Measurements from ENCODE around the gene CDH4. TPM values are rescaled to one million over a fixed set of nuclear protein-coding genes. Genes with fewer than 3 reads are reported as not detected.

CDH4 gene
- total and polyA plus RNA-seq, 2 donors (not counting 3 experiments of a cell fraction or from before 2014, with no cell fraction given) = 0.17 to 0.51 TPM

- TF ChIP-seq POLR2A (IDR thresholded peaks at IDR 0.05; ENCODE audit: low read depth, low read length) = no peak
- no peak for TF ChIP-seq FOS (IDR thresholded peaks at IDR 0.05; ENCODE audit: borderline replicate concordance, insufficient read depth, low read length)
- no peak for TF ChIP-seq MYC (IDR thresholded peaks at IDR 0.05; ENCODE audit: low read depth, low read length)
- no peak for TF ChIP-seq GATA2 (IDR thresholded peaks at IDR 0.05; ENCODE audit: insufficient read depth, insufficient read length, low read depth, low read length)
- TF ChIP-seq POLR2AphosphoS5 (IDR thresholded peaks at IDR 0.05; ENCODE audit: insufficient read depth, low read depth, low read length) = no peak
- no peak for TF ChIP-seq JUN (IDR thresholded peaks at IDR 0.05; ENCODE audit: borderline replicate concordance, insufficient read depth, insufficient read length, low read depth)
- TF ChIP-seq, protein P1, sequence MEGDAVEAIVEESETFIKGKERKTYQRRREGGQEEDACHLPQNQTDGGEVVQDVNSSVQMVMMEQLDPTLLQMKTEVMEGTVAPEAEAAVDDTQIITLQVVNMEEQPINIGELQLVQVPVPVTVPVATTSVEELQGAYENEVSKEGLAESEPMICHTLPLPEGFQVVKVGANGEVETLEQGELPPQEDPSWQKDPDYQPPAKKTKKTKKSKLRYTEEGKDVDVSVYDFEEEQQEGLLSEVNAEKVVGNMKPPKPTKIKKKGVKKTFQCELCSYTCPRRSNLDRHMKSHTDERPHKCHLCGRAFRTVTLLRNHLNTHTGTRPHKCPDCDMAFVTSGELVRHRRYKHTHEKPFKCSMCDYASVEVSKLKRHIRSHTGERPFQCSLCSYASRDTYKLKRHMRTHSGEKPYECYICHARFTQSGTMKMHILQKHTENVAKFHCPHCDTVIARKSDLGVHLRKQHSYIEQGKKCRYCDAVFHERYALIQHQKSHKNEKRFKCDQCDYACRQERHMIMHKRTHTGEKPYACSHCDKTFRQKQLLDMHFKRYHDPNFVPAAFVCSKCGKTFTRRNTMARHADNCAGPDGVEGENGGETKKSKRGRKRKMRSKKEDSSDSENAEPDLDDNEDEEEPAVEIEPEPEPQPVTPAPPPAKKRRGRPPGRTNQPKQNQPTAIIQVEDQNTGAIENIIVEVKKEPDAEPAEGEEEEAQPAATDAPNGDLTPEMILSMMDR (IDR thresholded peaks at IDR 0.05; ENCODE audit: extremely low read depth in 1 of 2, insufficient read depth in 1 of 2, low read depth in 1 of 2, low read length in 2 of 2) = no peak
- TF ChIP-seq EZH2 (IDR thresholded peaks at IDR 0.05; ENCODE audit: borderline replicate concordance, low read depth, low read length, severe bottlenecking) = no peak
- TF ChIP-seq, protein P2, sequence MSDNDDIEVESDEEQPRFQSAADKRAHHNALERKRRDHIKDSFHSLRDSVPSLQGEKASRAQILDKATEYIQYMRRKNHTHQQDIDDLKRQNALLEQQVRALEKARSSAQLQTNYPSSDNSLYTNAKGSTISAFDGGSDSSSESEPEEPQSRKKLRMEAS (IDR thresholded peaks at IDR 0.05; ENCODE audit: insufficient read depth, insufficient read length) = no peak
- POLR2A ChIA-PET = no interaction called here
- intact Hi-C loops (cut with micrococcal nuclease) = no loop called here
- H3K4me3 ChIP-seq (replicated peaks in 1 of 3; ENCODE audit: insufficient read depth in 1 of 3, low read depth in 1 of 3, low read length in 3 of 3) = no peak overlapping the region
- H3K4me1 ChIP-seq (ENCODE audit: control insufficient read depth, extremely low read depth, insufficient read depth, low read length) = no peaks in the 10 kb centered on the region
- no peaks in the 10 kb centered on the region for H3K27me3 ChIP-seq (ENCODE audit: control insufficient read depth in 2 of 2, insufficient read depth in 2 of 2, low read length in 2 of 2)
- dilution Hi-C loops (cut with MboI; ENCODE audit: extremely low pct_ligation_motif_present, low sequenced_read_pairs) = no loop called here
- H3K4me2 ChIP-seq (ENCODE audit: insufficient read depth, low read length) = no peak overlapping the region
- H3K36me3 ChIP-seq (ENCODE audit: control insufficient read depth in 2 of 2, extremely low read depth in 1 of 2, insufficient read depth in 2 of 2, low read length in 2 of 2) = no peaks in the 10 kb centered on the region
- FAIRE-seq (no peak), DNase-seq (ENCODE audit: low read depth, low spot score) (no peak)
- CTCF ChIA-PET = no interaction called here
- no peak overlapping the region for H3K9ac ChIP-seq (replicated peaks; ENCODE audit: extremely low read depth, insufficient read depth, low read length)
- H4K20me1 ChIP-seq (replicated peaks; ENCODE audit: control insufficient read depth, extremely low read depth, insufficient read depth, low read length) = no peaks in the 10 kb centered on the region
- no peaks in the 10 kb centered on the region for H3K9me3 ChIP-seq (replicated peaks; ENCODE audit: control insufficient read depth, insufficient read depth, low read length)
- BruUV-seq (replicated peaks) = no TSS peak
- no peaks in the 10 kb centered on the region for H3K79me2 ChIP-seq (ENCODE audit: control insufficient read depth, insufficient read depth, low read length)
- no peak overlapping the region for H2AFZ ChIP-seq (ENCODE audit: low read depth, low read length)
- no peaks in the 10 kb centered on the region for H3K9me1 ChIP-seq (replicated peaks; ENCODE audit: control insufficient read depth, extremely low read depth, insufficient read depth, low read length)
- H3K27ac ChIP-seq (ENCODE audit: insufficient read depth, low read depth, low read length) = no peak overlapping the region
Observed at GRCh38 chr20:61891916-61892649, 640.0 kb downstream of the CDH4 start.

All from endothelial cell of umbilical vein (primary cell).